Fibroblast of skin of right biceps (primary cell): ENCODE results near the gene LIPT1.
"Not testable (repeated sequence)": the region's sequence is repeated elsewhere in the genome, so short reads cannot be mapped to it uniquely, and the experiment has no call there.

ENCODE experiments used
- DNase-seq: peaks from one replicate; pipeline ENCODE4 v3.0.0-alpha.2; 2013

The LIPT1 gene

GRCh38 chr2:99154643-99155536, at the start of gene LIPT1, which contains the start of gene TSGA10:
TSS of gene LIPT1 (plus strand) at chr2:99154967. CDS start at chr2:99161958, 6,991 bp downstream.
TSS of gene TSGA10 (minus strand) at chr2:99154942. CDS start at chr2:99109439, 45,503 bp downstream.
- DNase-seq, result peak; percentile 87

GRCh38 chr2:99106913-99107312, 47.9 kb upstream of the LIPT1 start:
- DNase-seq, result peak; percentile 2

DNA sequence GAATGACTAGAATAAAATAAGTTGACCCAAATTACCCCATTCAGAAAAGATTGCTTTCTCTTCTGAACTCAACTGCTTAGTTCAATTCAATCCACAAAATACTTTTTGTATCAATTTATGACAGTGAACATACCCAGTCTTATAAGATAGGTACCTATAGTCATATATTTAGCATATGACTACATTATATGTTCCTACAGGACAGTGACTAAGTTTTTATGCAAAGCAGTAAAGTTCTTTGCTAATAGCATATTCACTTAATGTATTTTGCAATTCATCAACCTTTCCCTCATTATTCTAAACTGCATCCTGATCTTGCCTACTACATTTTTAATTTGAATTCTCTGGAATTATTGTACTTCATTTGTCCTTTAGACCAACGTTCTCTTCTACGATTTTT, 43.5 kb upstream of the LIPT1 start:
- DNase-seq, result no peak

- no peak for DNase-seq
Measured at GRCh38 chr2:99111945-99112344, 42.8 kb upstream of the LIPT1 start.

- no peak for DNase-seq
Measured at GRCh38 chr2:99112617-99113016, 42.1 kb upstream of the LIPT1 start.

GRCh38 chr2:99127981-99128380, 26.8 kb upstream of the LIPT1 start:
- DNase-seq, result no peak

DNA sequence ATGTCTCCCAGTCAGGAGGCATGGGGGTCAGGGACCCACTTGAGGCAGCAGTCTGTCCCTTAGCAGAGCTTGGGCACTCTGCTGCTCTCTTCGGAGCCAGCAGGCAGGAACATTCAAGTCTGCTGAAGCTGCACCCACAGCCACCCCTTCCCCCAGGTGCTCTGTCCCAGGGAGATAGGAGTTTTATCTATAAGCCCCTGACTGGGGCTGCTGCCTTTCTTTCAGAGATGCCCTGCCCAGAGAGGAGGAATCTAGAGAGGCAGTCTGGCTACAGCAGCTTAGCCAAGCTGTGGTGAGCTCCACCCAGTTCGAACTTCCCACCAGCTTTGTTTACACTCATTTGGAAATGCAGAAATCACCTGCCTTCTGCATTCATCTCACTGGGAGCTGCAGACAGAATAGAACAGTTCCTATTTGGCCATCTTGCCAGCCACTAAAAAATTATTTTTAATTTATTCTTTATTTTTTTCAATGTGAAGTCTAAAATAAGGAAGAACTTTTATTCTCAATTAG, 19.7 kb upstream of the LIPT1 start:
- DNase-seq, result not testable (repeated sequence)

GRCh38 chr2:99139003-99139402, 15.8 kb upstream of the LIPT1 start:
- no peak for DNase-seq

GRCh38 chr2:99140056-99140859, 14.5 kb upstream of the LIPT1 start:
- peak; percentile 10 for DNase-seq

DNA sequence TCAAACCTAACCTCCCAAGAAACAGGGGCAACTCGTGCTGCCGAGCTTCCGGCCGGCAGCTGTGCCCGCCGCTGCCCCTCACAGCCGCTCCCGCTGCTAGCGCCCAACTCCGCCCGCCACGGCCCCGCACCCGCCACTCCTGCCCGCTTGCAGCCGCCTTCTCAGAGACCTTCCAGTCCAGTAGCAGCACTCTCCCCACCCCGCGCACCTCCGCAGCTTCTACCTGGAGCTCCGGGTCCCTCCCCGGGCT, 14.0 kb upstream of the LIPT1 start:
- DNase-seq, result no peak

- peak; percentile 79 for DNase-seq
Measured at GRCh38 chr2:99141110-99142108, 13.4 kb upstream of the LIPT1 start, which contains the start of gene C2orf15. TSS of gene C2orf15 (plus strand) at chr2:99141707. CDS start at chr2:99150559, 8,852 bp downstream.

DNA sequence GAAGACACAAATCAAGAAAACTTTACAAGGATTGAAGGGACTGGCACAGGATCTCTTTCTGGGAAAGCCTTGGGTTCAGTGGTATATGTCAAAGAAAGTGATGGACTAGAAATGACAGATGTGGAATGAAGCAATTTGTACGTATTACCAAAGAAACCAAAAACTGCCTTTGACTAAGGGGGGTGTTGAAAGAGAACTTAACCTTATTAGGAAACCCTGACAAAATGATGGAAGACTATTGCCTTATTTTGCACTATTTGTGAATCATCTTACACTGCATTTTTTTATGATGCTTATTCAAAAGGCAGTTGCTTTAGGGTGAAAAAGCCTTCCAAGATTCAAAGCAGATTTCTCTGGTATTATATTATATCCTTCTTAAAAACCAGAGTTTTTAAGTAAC, 4.1 kb upstream of the LIPT1 start:
- DNase-seq, result peak; percentile 30

DNA sequence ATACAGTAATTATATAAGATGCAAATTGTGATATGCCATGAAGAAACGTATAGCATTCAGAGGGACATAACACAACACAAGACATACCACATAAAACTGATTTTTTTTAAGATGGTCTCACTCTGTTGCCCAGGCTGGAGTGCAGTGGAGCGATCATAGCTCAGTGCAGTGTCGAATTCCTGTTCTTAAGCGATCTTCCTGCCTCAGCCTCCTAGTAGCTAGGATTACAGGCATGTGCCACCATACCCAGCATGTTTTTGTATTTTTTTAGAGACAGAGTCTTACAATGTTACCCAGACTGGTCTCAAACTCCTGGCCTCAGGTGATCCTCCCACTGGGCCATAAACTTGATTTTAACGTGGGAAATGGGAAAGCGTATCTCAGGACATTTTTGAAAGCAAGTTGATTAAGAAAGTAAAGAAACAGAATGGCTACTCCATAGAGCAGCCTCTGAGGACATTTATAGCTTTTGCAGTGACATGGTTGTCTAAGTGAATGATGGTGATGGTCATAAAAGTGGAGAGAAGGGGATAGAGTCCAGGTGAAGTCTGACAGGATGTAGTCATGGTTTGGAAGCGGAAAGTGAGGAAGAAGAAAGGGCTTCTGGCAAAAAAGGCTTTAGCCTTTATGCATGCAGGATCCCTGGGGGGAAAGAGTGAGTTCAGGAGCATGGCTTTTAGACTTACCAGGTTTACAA, 2.4 kb upstream of the LIPT1 start:
- DNase-seq, result no peak

DNA sequence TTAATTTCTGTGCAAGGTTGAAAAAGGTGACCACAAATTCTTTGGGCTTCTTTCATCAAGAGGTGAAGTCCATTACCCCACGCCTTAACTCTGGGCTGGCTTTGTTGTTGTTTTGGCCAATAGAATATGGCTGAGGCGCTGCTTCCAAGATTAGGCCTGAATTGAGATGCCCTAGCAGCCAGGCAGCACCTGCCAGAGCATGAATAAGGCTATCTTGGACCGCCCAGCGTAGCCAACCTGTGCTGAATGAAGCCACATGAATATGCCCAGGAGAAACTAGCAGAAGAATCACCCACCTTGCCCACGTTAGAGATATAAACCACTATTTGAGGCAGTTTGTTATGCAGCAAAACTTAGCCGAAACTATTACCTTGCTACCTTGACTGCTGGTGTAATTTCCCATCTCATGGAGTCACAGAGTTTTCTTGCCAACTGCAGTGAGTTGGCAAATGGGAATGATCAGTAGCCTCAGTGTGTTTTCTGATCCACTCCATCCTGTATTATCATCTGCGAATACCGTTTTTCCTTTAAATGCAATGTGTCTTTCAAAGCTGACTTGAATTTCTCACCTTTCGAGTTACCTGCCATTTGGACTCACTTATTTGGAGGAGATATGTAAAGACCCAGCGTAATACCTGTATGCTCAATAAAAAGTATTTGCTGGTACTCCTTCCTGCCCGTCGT, 704 bp upstream of the LIPT1 start:
- peak; percentile 5 for DNase-seq

- DNase-seq, result no peak
Measured at GRCh38 chr2:99156891-99157290, 2.1 kb downstream of the LIPT1 start.

- no peak for DNase-seq
Measured at GRCh38 chr2:99158599-99158998, 3.8 kb downstream of the LIPT1 start.

GRCh38 chr2:99159594-99159993, 4.8 kb downstream of the LIPT1 start:
- no peak for DNase-seq

GRCh38 chr2:99166218-99166617, 11.5 kb downstream of the LIPT1 start:
- DNase-seq, result no peak

DNA sequence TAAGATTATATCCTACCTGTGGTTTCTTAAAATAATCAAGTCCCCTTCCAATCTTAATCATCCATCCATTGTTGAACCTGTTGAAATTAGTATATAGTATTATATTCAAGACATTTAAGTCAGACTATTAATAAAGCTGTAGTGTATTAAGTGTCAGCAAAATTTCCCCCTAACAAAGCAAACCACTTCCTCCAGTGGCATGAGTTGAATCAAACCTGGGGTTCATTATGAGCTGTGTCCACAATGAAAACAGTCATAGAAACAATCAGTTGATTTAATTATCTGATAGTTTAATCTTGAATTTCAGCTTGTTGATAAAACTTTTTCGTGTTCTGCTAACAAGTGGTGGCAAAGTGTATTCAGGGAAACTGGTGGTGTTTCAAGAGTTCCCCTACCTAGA, 14.8 kb downstream of the LIPT1 start:
- DNase-seq, result no peak

- DNase-seq, result no peak
Measured at GRCh38 chr2:99171377-99172140, 16.8 kb downstream of the LIPT1 start.
